Spleen (tissue), 11 donors: ENCODE data around the gene MAMDC4. TPM values are rescaled to one million over a fixed set of nuclear protein-coding genes. Genes with fewer than 3 reads are reported as not detected.

Experiments used
- DNase-seq: peaks from one replicate; pipeline ENCODE4 v3.0.0-alpha.2; 2020
- H3K27ac ChIP-seq, 8 donors: fragments of 200-600 bp; sonication (generic) in 7 of 8; 1 replicate in 4 of 8; 2 replicates in 4 of 8; pipeline versions ENCODE4 v1.5.0 to v1.8.0; 2016 to 2021; ENCODE audit warnings: inconsistent platforms in 4 of 8, mild to moderate bottlenecking in 4 of 8, moderate library complexity in 1 of 8
- H3K27me3 ChIP-seq, 7 donors: fragments of 200-600 bp; sonication (generic) in 6 of 7; replicated peaks in 1 of 7; 1 replicate in 4 of 7; 2 replicates in 3 of 7; pipeline versions ENCODE4 v1.5.0 to v1.8.0; 2016 to 2021; ENCODE audit warnings: inconsistent platforms in 3 of 7, mild to moderate bottlenecking in 1 of 7
- H3K36me3 ChIP-seq, 6 donors: fragments of 200-600 bp; sonication (generic) in 5 of 6; 1 replicate in 4 of 6; 2 replicates in 2 of 6; pipeline versions ENCODE4 v1.5.0 to v1.8.0; 2016 to 2021; ENCODE audit warnings: inconsistent platforms in 2 of 6
- H3K4me1 ChIP-seq, 6 donors: fragments of 200-600 bp; sonication (generic) in 5 of 6; 1 replicate in 3 of 6; 2 replicates in 3 of 6; pipeline versions ENCODE4 v1.5.0 to v1.8.0; 2016 to 2021; ENCODE audit warnings: inconsistent platforms in 3 of 6
- H3K4me3 ChIP-seq, 8 donors: fragments of 200-600 bp; sonication (generic) in 7 of 8; 1 replicate in 4 of 8; 2 replicates in 4 of 8; pipeline versions ENCODE4 v1.5.0 to v1.8.0; 2016 to 2021; ENCODE audit warnings: inconsistent platforms in 4 of 8, mild to moderate bottlenecking in 4 of 8, moderate library complexity in 2 of 8
- H3K9me3 ChIP-seq, 8 donors: fragments of 200-600 bp; sonication (generic) in 7 of 8; 1 replicate in 4 of 8; 2 replicates in 4 of 8; pipeline versions ENCODE4 v1.5.0 to v1.8.0; 2016 to 2021; ENCODE audit warnings: inconsistent platforms in 4 of 8
- POLR2A ChIP-seq, 3 donors: fragments of 450-650 bp; IDR thresholded peaks; one replicate each; pipeline ENCODE4 v1.5.1; 2017; ENCODE audit warnings: antibody characterized with exemption in 3 of 3, mild to moderate bottlenecking in 1 of 3
- POLR2AphosphoS5 ChIP-seq, 3 donors: sonication (generic); formaldehyde crosslinking; IDR thresholded peaks; one replicate each; pipeline ENCODE4 v1.5.1; 2017; ENCODE audit warnings: antibody characterized with exemption in 3 of 3
- WGBS, 5 donors: extraction: QIAGEN DNeasy Blood & Tissue Kit in 3 of 5; methylation state at CpG; one replicate each; pipeline versions ENCODE4 v1.1.5 to v1.1.7; 2013 to 2018; 5-methylcytosine and 5-hydroxymethylcytosine counted together
- intact Hi-C: fragments of 100-400 bp; cut with DNase I; formaldehyde crosslinking; loops from one replicate; pipeline ENCODE4 v1.15.0; 2023; ENCODE audit warnings: low total_unique reads
- polyA plus RNA-seq, 3 donors: library from polyadenylated mRNA; stranded (reverse); fragments of 200-250 nt; gene quantifications; one replicate each; pipeline ENCODE4 v1.2.1, GENCODE V29; 2013
- total RNA-seq, 7 donors: library from RNA; depleted of rRNA in 3 of 7; stranded (reverse); fragments of >200 nt in 3 of 7; fragmentation: NEBNext Ultra II Directional in 4 of 7; extraction: Animal tissue kit (Norgen Biotek cat#: 25700) in 4 of 7; gene quantifications; one replicate each; pipeline versions ENCODE4 v1.1.0 to v1.2.1, GENCODE V29; 2016 to 2021
- TF ChIP-seq, protein P1 (sequence below), 11 experiments: fragments of 200-600 bp in 7 of 11; fragments of 450-650 bp in 4 of 11; sonication (generic) in 4 of 11; IDR thresholded peaks in 8 of 11; conservative IDR thresholded peaks in 3 of 11; 1 replicate in 7 of 11; 2 replicates in 4 of 11; pipeline versions ENCODE4 v1.4.0 to v1.8.0; 2016 to 2021; ENCODE audit warnings: antibody characterized with exemption in 11 of 11, inconsistent platforms in 4 of 11, mild to moderate bottlenecking in 1 of 11
- donor health status: healthy with polysubstance abuse.
- donor health status: DM: no; HTN: no; CAD: no; lungs with moderate emphysema.
- donor health status: DM: no; HTN: no; CAD: no.
- donor health status: Bipolar disorder and iron deficiency.
- donor health status: healthy.
- donor health status: DM: no; HTN: no; CAD: no.
- donor health status: DM: yes; HTN: yes; CAD: no.

The MAMDC4 gene
- total and polyA plus RNA-seq, 10 donors = 4.9 to 32.0 (median 12.0) TPM

DNA sequence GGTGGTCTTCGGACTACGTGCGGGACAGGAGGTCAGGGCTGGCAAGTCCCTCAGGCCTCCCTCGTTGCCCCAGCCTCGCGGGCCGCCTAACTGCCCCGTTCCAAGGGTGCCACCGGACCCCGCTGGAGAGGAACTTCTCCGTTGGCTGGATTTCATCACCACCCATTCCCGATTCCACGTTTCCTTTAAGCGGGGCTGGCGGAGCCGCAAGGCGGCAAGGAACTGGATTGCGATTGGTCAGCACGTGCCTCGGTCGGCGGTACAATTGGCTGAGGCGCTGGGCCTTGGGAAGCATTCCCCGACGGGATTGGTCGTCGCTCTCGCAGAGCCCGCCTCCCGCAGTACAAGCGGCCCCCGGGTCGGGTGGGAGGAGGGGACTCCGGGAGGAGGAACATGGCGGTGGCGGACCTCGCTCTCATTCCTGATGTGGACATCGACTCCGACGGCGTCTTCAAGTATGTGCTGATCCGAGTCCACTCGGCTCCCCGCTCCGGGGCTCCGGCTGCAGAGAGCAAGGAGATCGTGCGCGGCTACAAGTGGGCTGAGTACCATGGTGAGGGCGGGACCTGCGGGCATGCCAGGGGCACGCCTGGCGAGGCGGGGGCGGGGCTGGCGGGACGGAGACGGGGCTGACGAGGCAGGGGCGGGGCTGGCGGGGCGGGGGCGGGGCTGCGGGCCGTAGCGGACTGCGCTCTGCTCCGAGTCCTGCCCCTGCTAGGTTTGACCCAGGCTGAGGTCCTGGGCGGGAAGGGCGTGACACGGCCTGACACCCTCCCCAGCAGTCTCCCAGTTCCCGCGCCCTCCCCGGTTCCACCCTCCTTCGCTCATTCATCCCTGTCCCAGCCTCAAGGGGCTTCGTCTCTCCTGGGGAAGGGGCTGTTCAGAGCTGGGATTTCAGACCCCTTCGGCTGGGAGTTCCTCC, 2.8 kb upstream of the MAMDC4 start, which contains the start of gene PHPT1:
Gene PHPT1, plus strand, starts transcription at position 372 of the 922 bp plus-strand sequence. Its CDS starts 22 bp downstream, at position 394.
- peaks cover 0 to 42% (median 37%) of the 10 kb centered on the region in 7 donors for H3K27me3 ChIP-seq
- peaks cover 0 to 38% (median 8%) of the 10 kb centered on the region in 6 donors for H3K36me3 ChIP-seq
- H3K4me3 ChIP-seq = peak within 1 kb of the TSS; percentile 57 to 90 (median 82)
- intact Hi-C loops = loop anchor here (10.0 kb wide), 1 partner anchor 96 kb away; the partner anchor contains the start of genes C8G and FBXW5
- peak; percentile 99 for DNase-seq
- H3K4me1 ChIP-seq = peaks cover 23 to 83% (median 59%) of the 10 kb centered on the region in 6 donors
- no peaks in the 10 kb centered on the region for H3K9me3 ChIP-seq
- H3K27ac ChIP-seq = peak within 1 kb of the TSS; percentile 80 to 93 (median 88)
- 0 to 2% (median 0%) methylated on average over 29 to 77 of the region's 77 CpGs for WGBS, 5 donors
- TF ChIP-seq POLR2AphosphoS5 (IDR thresholded peaks at IDR 0.05) = peak; percentile 97 to 98 (median 97)
- peak in 1 of 3 donors; percentile 72 for TF ChIP-seq POLR2A (IDR thresholded peaks at IDR 0.05)
- TF ChIP-seq, protein P1, sequence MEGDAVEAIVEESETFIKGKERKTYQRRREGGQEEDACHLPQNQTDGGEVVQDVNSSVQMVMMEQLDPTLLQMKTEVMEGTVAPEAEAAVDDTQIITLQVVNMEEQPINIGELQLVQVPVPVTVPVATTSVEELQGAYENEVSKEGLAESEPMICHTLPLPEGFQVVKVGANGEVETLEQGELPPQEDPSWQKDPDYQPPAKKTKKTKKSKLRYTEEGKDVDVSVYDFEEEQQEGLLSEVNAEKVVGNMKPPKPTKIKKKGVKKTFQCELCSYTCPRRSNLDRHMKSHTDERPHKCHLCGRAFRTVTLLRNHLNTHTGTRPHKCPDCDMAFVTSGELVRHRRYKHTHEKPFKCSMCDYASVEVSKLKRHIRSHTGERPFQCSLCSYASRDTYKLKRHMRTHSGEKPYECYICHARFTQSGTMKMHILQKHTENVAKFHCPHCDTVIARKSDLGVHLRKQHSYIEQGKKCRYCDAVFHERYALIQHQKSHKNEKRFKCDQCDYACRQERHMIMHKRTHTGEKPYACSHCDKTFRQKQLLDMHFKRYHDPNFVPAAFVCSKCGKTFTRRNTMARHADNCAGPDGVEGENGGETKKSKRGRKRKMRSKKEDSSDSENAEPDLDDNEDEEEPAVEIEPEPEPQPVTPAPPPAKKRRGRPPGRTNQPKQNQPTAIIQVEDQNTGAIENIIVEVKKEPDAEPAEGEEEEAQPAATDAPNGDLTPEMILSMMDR (IDR thresholded peaks at IDR 0.05 in 8 of 11, conservative IDR thresholded peaks at IDR 0.05 in 3 of 11) = peak in 2 of 11 experiments; percentile 18 to 20

DNA sequence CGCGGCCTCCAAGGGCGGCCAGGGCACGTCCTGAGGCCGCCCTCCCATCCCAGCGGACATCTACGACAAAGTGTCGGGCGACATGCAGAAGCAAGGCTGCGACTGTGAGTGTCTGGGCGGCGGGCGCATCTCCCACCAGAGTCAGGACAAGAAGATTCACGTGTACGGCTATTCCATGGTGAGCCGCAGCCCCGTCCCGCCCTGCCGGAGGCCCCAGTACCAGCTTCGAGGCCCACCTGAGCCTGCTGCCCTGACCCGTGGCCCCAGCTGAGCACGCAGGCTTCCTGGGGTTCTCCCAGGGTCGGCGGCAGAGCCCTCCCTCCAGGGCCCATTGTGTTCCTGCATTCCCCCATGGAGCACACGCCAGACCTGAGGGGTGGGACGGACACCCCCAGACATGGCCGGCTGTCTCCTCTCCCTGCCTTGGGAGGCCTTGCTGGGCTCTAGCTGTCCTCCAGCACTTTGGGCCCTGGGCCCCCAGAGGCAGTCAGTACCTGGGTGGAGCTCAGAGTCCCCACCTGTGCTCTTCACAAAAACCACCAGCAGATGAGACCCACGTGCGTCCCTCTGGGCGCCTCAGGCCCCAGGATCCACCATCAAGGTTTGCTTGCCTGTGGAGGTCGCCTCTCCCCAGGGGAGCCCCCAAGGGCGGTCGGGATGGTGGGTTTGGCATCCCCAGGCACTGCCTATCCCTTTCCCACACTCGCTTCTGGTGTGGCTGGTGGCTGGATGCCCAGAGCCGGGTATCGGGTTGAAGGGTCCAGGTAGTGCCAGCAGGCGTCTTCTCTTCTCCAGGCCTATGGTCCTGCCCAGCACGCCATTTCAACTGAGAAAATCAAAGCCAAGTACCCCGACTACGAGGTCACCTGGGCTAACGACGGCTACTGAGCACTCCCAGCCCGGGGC, 1.9 kb upstream of the MAMDC4 start:
- intact Hi-C loops = loop anchor here (10.0 kb wide), 1 partner anchor 95 kb away; the partner anchor contains the start of genes C8G and FBXW5
- peak overlapping the region; percentile 57 to 90 (median 82) for H3K4me3 ChIP-seq
- no peaks in the 10 kb centered on the region for H3K9me3 ChIP-seq
- peaks cover 0 to 34% (median 8%) of the 10 kb centered on the region in 6 donors for H3K36me3 ChIP-seq
- TF ChIP-seq, protein P1 (IDR thresholded peaks at IDR 0.05 in 8 of 11, conservative IDR thresholded peaks at IDR 0.05 in 3 of 11) = no peak
- peak in 2 of 3 donors; percentile 20 to 66 for TF ChIP-seq POLR2AphosphoS5 (IDR thresholded peaks at IDR 0.05)
- DNase-seq = no peak
- peaks cover 22 to 85% (median 63%) of the 10 kb centered on the region in 6 donors for H3K4me1 ChIP-seq
- 63 to 71% (median 69%) methylated on average over 24 to 43 of the region's 43 CpGs for WGBS, 5 donors
- H3K27me3 ChIP-seq = peaks cover 0 to 34% (median 31%) of the 10 kb centered on the region in 7 donors
- peak overlapping the region in 7 of 8 donors; percentile 83 to 93 (median 88) for H3K27ac ChIP-seq

DNA sequence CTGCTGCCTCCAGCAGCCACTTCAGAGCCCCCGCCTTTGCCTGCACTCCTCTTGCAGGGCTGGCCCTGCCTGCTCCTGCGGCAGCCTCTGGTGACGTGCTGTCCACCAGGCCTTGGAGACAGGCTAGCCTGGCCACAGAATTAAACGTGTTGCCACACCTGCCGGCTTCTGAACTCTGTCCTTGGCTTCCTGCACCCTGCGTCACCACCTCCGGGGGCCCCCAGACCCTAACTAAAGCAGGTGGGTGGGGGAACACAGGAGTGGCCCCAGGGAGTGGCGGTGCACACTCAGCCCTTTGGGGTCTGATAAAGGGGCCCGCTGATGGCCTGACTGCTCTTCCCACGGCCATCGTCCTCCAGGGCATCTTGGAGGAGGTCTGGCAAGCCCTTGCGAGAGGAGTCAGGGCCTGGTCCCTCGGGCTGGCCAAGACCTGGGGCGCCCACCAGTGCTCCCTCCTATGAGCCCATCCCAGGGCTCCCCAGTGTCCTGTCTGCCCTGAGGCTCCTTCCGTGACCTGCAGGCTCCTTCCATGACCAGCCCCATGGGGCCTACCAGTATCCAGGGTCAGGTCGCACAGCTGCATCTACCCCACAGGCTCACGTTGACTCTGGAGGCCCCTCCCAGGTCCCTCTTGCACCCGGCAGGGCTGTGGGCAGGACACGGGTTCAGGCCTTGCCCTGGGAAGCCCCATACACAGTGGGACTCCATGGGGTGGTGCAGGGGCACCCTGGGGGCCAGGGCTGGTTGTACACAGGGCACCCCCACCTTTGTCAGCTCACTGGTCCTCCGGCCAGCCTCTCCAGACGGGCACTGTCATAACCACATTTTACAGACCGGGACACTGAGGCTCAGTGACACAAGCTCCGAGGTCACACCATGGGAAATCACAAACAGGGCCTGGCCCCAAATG, 1.0 kb upstream of the MAMDC4 start:
- TF ChIP-seq POLR2AphosphoS5 (IDR thresholded peaks at IDR 0.05) = peak in 1 of 3 donors; percentile 4
- TF ChIP-seq, protein P1 (IDR thresholded peaks at IDR 0.05 in 8 of 11, conservative IDR thresholded peaks at IDR 0.05 in 3 of 11) = no peak
- Histone ChIP-seq H3K27me3 (peaks cover 0 to 25% (median 22%) of the 10 kb centered on the region in 7 donors), H3K4me3 (no peak overlapping the region), H3K27ac (no peak overlapping the region), H3K36me3 (peaks cover 0 to 25% (median 8%) of the 10 kb centered on the region in 6 donors), H3K4me1 (peaks cover 22 to 86% (median 65%) of the 10 kb centered on the region in 6 donors), H3K9me3 (no peaks in the 10 kb centered on the region)
- WGBS, 5 donors = 88 to 93% (median 89%) methylated on average over 20 to 23 of the region's 23 CpGs
- no peak for DNase-seq
- intact Hi-C loops = no loop called here
